Kidney epithelial cell (primary cell): ENCODE measurements around the gene OR10A4. TPM values are rescaled to one million over a fixed set of nuclear protein-coding genes. Genes with fewer than 3 reads are reported as not detected.
"Not testable (repeated sequence)": the region's sequence is repeated elsewhere in the genome, so short reads cannot be mapped to it uniquely, and the experiment has no call there.

Experiments
- DNase-seq: peaks from one replicate; pipeline ENCODE4 v3.0.0-alpha.2; 2010; ENCODE audit warnings: low read depth
- H3K27me3 ChIP-seq: 2 replicates; pipeline ENCODE4 v1.6.0; 2011; ENCODE audit warnings: low read length; ENCODE audit not compliant: control insufficient read depth, insufficient read depth
- H3K36me3 ChIP-seq: 2 replicates; pipeline ENCODE4 v1.5.1; 2011; ENCODE audit warnings: low read length; ENCODE audit not compliant: control insufficient read depth, insufficient read depth
- H3K4me3 ChIP-seq: 2 replicates; pipeline ENCODE4 v1.5.1; 2011; ENCODE audit warnings: low read depth, mild to moderate bottlenecking, control low read depth, low read length
- total RNA-seq: library from RNA; depleted of rRNA; stranded (reverse); fragments of >200 nt; gene quantifications from 2 replicates; pipeline ENCODE4 v1.2.3, GENCODE V29; 2015
- TF ChIP-seq, protein P1 (sequence below): IDR thresholded peaks from 2 replicates; pipeline ENCODE4 v1.5.1; 2011; ENCODE audit warnings: mild to moderate bottlenecking, moderate library complexity, low read length, control low read depth, inconsistent platforms; ENCODE audit not compliant: insufficient read depth, poor library complexity, severe bottlenecking

OR10A4 gene
- total RNA-seq, 1 donor from 2014 or later: not detected

DNA sequence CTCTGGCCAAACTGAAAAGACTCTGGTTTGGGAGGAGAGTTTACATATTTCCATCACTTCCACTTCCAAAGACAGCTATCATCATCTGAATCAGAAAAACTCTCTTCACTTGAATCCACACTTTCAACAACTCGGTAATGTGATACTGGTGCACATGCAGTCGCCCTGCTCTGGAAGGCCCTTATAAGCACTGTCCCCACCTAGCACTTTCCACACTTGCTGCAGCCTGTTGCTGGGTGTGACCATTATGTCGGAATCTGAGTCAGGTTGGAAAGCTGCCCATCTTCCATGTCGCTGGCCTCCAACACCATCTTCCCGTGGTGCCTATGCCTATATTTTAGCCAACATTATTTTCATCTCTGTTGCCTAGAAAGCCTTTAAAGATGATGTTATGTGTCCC is 32.1 kb upstream of the OR10A4 start:
- TF ChIP-seq, protein P1, sequence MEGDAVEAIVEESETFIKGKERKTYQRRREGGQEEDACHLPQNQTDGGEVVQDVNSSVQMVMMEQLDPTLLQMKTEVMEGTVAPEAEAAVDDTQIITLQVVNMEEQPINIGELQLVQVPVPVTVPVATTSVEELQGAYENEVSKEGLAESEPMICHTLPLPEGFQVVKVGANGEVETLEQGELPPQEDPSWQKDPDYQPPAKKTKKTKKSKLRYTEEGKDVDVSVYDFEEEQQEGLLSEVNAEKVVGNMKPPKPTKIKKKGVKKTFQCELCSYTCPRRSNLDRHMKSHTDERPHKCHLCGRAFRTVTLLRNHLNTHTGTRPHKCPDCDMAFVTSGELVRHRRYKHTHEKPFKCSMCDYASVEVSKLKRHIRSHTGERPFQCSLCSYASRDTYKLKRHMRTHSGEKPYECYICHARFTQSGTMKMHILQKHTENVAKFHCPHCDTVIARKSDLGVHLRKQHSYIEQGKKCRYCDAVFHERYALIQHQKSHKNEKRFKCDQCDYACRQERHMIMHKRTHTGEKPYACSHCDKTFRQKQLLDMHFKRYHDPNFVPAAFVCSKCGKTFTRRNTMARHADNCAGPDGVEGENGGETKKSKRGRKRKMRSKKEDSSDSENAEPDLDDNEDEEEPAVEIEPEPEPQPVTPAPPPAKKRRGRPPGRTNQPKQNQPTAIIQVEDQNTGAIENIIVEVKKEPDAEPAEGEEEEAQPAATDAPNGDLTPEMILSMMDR: no peak
- no peaks in the 10 kb centered on the region for H3K36me3 ChIP-seq
- no peak overlapping the region for H3K4me3 ChIP-seq
- H3K27me3 ChIP-seq: no peaks in the 10 kb centered on the region
- DNase-seq: no peak

DNA sequence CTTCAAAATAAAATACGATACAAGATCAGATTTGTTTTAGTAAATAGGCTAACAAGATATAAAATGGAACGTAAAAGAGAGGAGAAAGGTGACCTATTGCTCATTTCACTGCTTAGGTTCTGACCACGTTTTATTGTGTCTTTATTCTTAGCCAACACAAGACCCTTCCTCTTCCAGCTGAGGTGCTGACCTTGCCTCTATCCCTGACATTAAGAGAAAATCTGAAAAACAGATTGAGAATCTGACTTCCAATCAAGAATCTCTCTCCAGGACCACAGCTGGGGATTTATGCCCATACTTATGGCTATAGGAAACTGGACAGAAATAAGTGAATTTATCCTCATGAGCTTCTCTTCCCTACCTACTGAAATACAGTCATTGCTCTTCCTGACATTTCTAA is 31.0 kb upstream of the OR10A4 start, which contains the start of gene OR10A5:
OR10A5 (plus strand) TSS at position 301 of the 400 bp plus-strand sequence; CDS start at position 301, 0 bp downstream.
- DNase-seq: no peak
- no peak within 1 kb of the TSS for H3K4me3 ChIP-seq
- no peaks in the 10 kb centered on the region for H3K36me3 ChIP-seq
- TF ChIP-seq, protein P1: no peak
- H3K27me3 ChIP-seq: no peaks in the 10 kb centered on the region

DNA sequence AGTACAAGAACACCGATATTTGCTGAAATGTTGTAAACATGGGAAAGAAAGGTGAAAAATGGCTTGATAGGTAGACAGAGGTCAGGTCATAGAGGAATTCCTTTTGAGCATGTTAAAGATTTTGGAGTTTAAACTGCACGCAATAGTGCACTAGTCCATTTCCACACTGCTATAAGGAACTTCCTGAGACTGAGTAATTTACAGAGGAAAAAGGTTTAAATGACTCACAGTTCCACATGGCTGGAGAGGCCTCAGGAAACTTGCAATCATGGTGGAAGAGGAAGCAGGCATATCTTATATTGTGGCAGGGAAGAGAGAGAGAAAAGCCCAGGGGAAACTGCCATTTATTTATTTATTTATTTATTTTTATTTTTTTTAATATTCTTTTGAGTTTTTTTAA is 25.9 kb upstream of the OR10A4 start:
- Histone ChIP-seq H3K36me3 (no peaks in the 10 kb centered on the region), H3K27me3 (no peaks in the 10 kb centered on the region), H3K4me3 (no peak overlapping the region)
- no peak for DNase-seq
- TF ChIP-seq, protein P1: no peak

DNA sequence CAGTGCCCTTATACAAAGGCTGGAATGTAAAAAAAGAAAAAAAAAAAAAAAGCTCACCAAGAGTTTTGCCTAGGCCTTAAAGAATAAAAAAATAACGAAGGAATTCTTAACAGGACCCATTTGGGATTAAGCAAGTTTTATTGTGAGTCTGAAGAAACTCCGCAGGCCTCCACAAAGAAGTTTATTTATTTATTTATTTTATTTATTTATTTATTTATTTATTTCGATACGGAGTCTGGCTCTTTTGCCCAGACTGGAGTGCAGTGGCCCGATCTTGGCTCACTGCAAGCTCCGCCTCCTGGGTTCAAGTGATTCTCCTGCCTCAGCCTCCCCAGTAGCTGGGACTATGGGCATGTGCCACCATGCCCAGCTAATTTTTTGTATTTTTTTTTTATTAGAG is 21.6 kb upstream of the OR10A4 start:
- not testable (repeated sequence) for DNase-seq, H3K4me3 ChIP-seq, H3K27me3 ChIP-seq, H3K36me3 ChIP-seq

DNA sequence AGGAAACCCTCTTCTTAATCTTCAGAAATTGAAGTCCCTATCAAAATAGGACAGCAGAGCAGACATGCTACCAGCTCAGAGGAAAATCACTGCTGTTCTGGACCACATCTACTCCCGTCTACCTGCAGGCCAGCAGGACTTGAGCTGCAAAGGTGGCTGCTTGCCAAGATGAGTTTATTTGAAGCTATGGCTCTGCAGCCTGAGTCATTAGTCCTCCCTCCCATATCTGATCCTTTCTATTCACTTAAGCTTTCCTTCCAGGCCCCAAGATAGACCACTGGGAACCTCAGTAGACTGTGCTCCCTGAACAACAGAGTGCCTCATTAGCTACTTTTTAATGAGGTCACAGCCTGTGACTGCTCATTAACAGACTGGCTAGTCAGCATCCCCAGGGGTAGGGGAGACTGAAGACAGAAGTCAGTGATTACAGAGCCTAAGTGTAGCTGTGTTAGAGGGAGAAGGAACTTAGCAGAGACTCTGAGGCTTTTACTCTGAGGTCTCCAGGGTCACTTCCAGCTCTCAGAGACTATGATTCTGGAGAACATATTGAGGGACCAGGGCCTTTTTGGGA is 20.4 kb upstream of the OR10A4 start:
- TF ChIP-seq, protein P1: no peak
- Histone ChIP-seq H3K27me3 (no peaks in the 10 kb centered on the region), H3K36me3 (no peaks in the 10 kb centered on the region), H3K4me3 (no peak overlapping the region)
- peak; percentile 42 for DNase-seq

DNA sequence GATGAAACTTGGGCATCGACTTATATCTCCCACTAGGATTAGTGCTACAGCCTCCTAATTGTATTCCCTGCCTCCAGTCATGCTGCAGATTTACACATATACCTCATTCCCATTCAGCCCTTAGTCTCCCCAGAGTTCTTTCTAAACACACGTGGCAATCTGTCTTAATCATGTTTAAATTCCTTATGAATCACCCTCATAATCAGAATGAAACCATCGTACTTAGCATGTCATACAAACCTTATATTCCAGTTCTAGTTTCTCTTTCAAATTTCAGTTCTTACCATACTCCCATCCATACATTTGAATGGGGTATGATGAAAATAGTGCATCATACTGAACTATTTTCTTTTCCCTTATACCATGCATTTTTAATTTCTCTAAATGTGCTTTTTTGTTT is 19.6 kb upstream of the OR10A4 start:
- H3K27me3 ChIP-seq: no peaks in the 10 kb centered on the region
- H3K36me3 ChIP-seq: no peaks in the 10 kb centered on the region
- H3K4me3 ChIP-seq: no peak overlapping the region
- no peak for DNase-seq
- TF ChIP-seq, protein P1: no peak
